OCI-LY1 (cell line): Measurements from ENCODE around the gene PRR16.

ENCODE experiments used
- H2AFZ ChIP-seq: fragments of 200-600 bp; sonication (generic), shearing (Covaris generic); 2 replicates; pipeline ENCODE4 v1.6.0; 2014; ENCODE audit warnings: antibody characterized with exemption, mild to moderate bottlenecking, low read length
- H3F3A ChIP-seq: fragments of 200-600 bp; sonication (generic), shearing (Covaris generic); 2 replicates; pipeline ENCODE4 v1.6.0; 2014; ENCODE audit warnings: mild to moderate bottlenecking, antibody characterized with exemption, low read length, moderate library complexity; ENCODE audit not compliant: insufficient read depth
- H3K27ac ChIP-seq: fragments of 200-600 bp; sonication (generic); 2 replicates; pipeline ENCODE4 v1.5.1; 2014; ENCODE audit warnings: low read length, mixed run types, mild to moderate bottlenecking, low read depth; ENCODE audit not compliant: poor library complexity, severe bottlenecking
- H3K27me3 ChIP-seq: fragments of 200-600 bp; sonication (generic); 2 replicates; pipeline ENCODE4 v1.6.0; 2014; ENCODE audit warnings: antibody characterized with exemption, mild to moderate bottlenecking, low read length, moderate library complexity; ENCODE audit not compliant: insufficient read depth
- H3K36me3 ChIP-seq: fragments of 200-600 bp; sonication (generic); 2 replicates; pipeline ENCODE4 v1.6.1; 2014; ENCODE audit warnings: mild to moderate bottlenecking, antibody characterized with exemption, low read length, moderate library complexity, mixed read lengths; ENCODE audit not compliant: insufficient read depth
- H3K4me1 ChIP-seq: fragments of 200-600 bp; sonication (generic); 2 replicates; pipeline ENCODE4 v1.5.1; 2014; ENCODE audit warnings: mild to moderate bottlenecking, low read length, moderate library complexity; ENCODE audit not compliant: insufficient read depth, severe bottlenecking
- H3K4me2 ChIP-seq: fragments of 200-600 bp; sonication (generic), shearing (Covaris generic); 2 replicates; pipeline ENCODE4 v1.6.1; 2014; ENCODE audit warnings: low read length
- H3K4me3 ChIP-seq: fragments of 200-600 bp; sonication (generic); 2 replicates; pipeline ENCODE4 v1.5.1; 2014; ENCODE audit warnings: low read length, low read depth, mild to moderate bottlenecking, mixed read lengths; ENCODE audit not compliant: poor library complexity, severe bottlenecking
- H3K79me2 ChIP-seq: fragments of 200-600 bp; shearing (Covaris generic); 2 replicates; pipeline ENCODE4 v1.6.1; 2016; ENCODE audit warnings: mixed run types, low read length, mixed read lengths; ENCODE audit not compliant: insufficient read depth
- H3K9ac ChIP-seq: fragments of 200-600 bp; sonication (generic), shearing (Covaris generic); 2 replicates; pipeline ENCODE4 v1.6.1; 2014; ENCODE audit warnings: mild to moderate bottlenecking, low read length, mixed read lengths
- H3K9me2 ChIP-seq: fragments of 200-600 bp; sonication (generic), shearing (Covaris generic); 2 replicates; pipeline ENCODE4 v1.6.1; 2014; ENCODE audit warnings: low read depth, mild to moderate bottlenecking, low read length, mixed read lengths
- H3K9me3 ChIP-seq: fragments of 200-600 bp; shearing (Covaris generic); 2 replicates; pipeline ENCODE4 v1.6.1; 2014; ENCODE audit warnings: low read length, mixed read lengths
- H4K20me1 ChIP-seq: fragments of 200-600 bp; sonication (generic), shearing (Covaris generic); 2 replicates; pipeline ENCODE4 v1.6.0; 2016; ENCODE audit warnings: mild to moderate bottlenecking, low read length; ENCODE audit not compliant: insufficient read depth
- CTCF ChIP-seq: fragments of 200-600 bp; sonication (generic), shearing (Covaris generic); IDR thresholded peaks from 2 replicates; pipeline ENCODE4 v1.5.1; 2017; ENCODE audit warnings: mild to moderate bottlenecking, antibody characterized with exemption, low read length, moderate library complexity, mixed read lengths
- EZH2 ChIP-seq: fragments of 200-600 bp; sonication (generic), shearing (Covaris generic); IDR thresholded peaks from 2 replicates; pipeline ENCODE4 v1.8.0; 2017; ENCODE audit warnings: borderline replicate concordance, mixed run types, mild to moderate bottlenecking, antibody characterized with exemption, low read length, moderate library complexity, mixed read lengths

Gene PRR16

GRCh38 chr5:120576588-120576987, 112.5 kb downstream of the PRR16 start:
- Histone ChIP-seq H3K4me3 (no peak overlapping the region), H3F3A (no peaks in the 10 kb centered on the region), H3K9me3 (no peaks in the 10 kb centered on the region), H3K4me1 (no peaks in the 10 kb centered on the region), H4K20me1 (no peaks in the 10 kb centered on the region), H3K27ac (no peak overlapping the region), H3K9ac (no peak overlapping the region), H3K27me3 (no peaks in the 10 kb centered on the region), H3K4me2 (no peak overlapping the region), H3K36me3 (no peaks in the 10 kb centered on the region), H3K79me2 (no peaks in the 10 kb centered on the region), H2AFZ (no peak overlapping the region), H3K9me2 (no peaks in the 10 kb centered on the region)
- TF ChIP-seq EZH2 (no peak), CTCF (no peak)

GRCh38 chr5:120582635-120583034, 118.5 kb downstream of the PRR16 start:
- Histone ChIP-seq H3K4me1 (no peaks in the 10 kb centered on the region), H3K9ac (no peak overlapping the region), H3K36me3 (no peaks in the 10 kb centered on the region), H3K4me3 (no peak overlapping the region), H3K9me3 (no peaks in the 10 kb centered on the region), H3K27ac (no peak overlapping the region), H2AFZ (no peak overlapping the region), H4K20me1 (no peaks in the 10 kb centered on the region), H3F3A (no peaks in the 10 kb centered on the region), H3K9me2 (no peaks in the 10 kb centered on the region), H3K79me2 (no peaks in the 10 kb centered on the region), H3K4me2 (no peak overlapping the region), H3K27me3 (no peaks in the 10 kb centered on the region)
- TF ChIP-seq EZH2: no peak
- no peak for TF ChIP-seq CTCF

GRCh38 chr5:120586646-120587045, 122.5 kb downstream of the PRR16 start:
- H3K27ac ChIP-seq: no peak overlapping the region
- no peaks in the 10 kb centered on the region for H3K4me1 ChIP-seq
- no peaks in the 10 kb centered on the region for H3K79me2 ChIP-seq
- no peak overlapping the region for H3K9ac ChIP-seq
- TF ChIP-seq CTCF: no peak
- TF ChIP-seq EZH2: no peak
- no peaks in the 10 kb centered on the region for H3K9me3 ChIP-seq
- H3K4me2 ChIP-seq: no peak overlapping the region
- H3K27me3 ChIP-seq: no peaks in the 10 kb centered on the region
- no peaks in the 10 kb centered on the region for H4K20me1 ChIP-seq
- no peak overlapping the region for H2AFZ ChIP-seq
- no peak overlapping the region for H3K4me3 ChIP-seq
- H3F3A ChIP-seq: no peaks in the 10 kb centered on the region
- no peaks in the 10 kb centered on the region for H3K36me3 ChIP-seq
- H3K9me2 ChIP-seq: no peaks in the 10 kb centered on the region
